Gastroesophageal sphincter (tissue), 4 donors: ENCODE data around the gene SSRP1. TPM values are rescaled to one million over a fixed set of nuclear protein-coding genes. Genes with fewer than 3 reads are reported as not detected.

ENCODE experiments used
- ATAC-seq: fragments of 150-250 bp; one replicate; pipeline ENCODE4 v1.9.1; 2016; ENCODE audit warnings: mild to moderate bottlenecking, moderate library complexity
- H3K27ac ChIP-seq, 4 donors: fragments of 200-600 bp; sonication (generic) in 3 of 4; 1 replicate in 3 of 4; 2 replicates in 1 of 4; pipeline ENCODE4 v1.5.1; 2016 to 2019
- H3K27me3 ChIP-seq: fragments of 200-600 bp; sonication (generic); one replicate; pipeline ENCODE4 v1.5.1; 2019
- H3K36me3 ChIP-seq, 2 donors: fragments of 200-600 bp; sonication (generic); one replicate each; pipeline ENCODE4 v1.5.1; 2019; ENCODE audit warnings: control low read depth in 1 of 2
- H3K4me1 ChIP-seq, 3 donors: fragments of 200-600 bp; sonication (generic); 1 replicate in 2 of 3; 2 replicates in 1 of 3; pipeline ENCODE4 v1.5.1; 2016 to 2019; ENCODE audit warnings: control low read depth in 2 of 3
- H3K4me3 ChIP-seq, 2 donors: fragments of 200-600 bp; sonication (generic); one replicate each; pipeline ENCODE4 v1.5.1; 2019; ENCODE audit warnings: mild to moderate bottlenecking in 1 of 2, moderate library complexity in 1 of 2
- H3K9me3 ChIP-seq, 3 donors: fragments of 200-600 bp; sonication (generic); one replicate each; pipeline ENCODE4 v1.5.1; 2017 to 2019; ENCODE audit warnings: control low read depth in 2 of 3
- CTCF ChIP-seq, 4 experiments: fragments of 200-600 bp in 2 of 4; fragments of 450-650 bp in 2 of 4; sonication (generic) in 1 of 4; IDR thresholded peaks; one replicate each; pipeline ENCODE4 v1.5.1; 2017 to 2019; ENCODE audit warnings: antibody characterized with exemption in 4 of 4, mild to moderate bottlenecking in 2 of 4, moderate library complexity in 2 of 4
- EP300 ChIP-seq: sonication (generic); formaldehyde crosslinking; IDR thresholded peaks from one replicate; pipeline ENCODE4 v1.6.1; 2017; ENCODE audit warnings: antibody characterized with exemption, mild to moderate bottlenecking
- POLR2A ChIP-seq, 2 donors: fragments of 450-650 bp; IDR thresholded peaks; one replicate each; pipeline ENCODE4 v1.6.1; 2017; ENCODE audit warnings: antibody characterized with exemption in 2 of 2, mild to moderate bottlenecking in 2 of 2, moderate library complexity in 1 of 2
- POLR2AphosphoS5 ChIP-seq: sonication (generic); formaldehyde crosslinking; IDR thresholded peaks from one replicate; pipeline ENCODE4 v1.6.1; 2017; ENCODE audit warnings: antibody characterized with exemption
- WGBS, 2 donors: methylation state at CpG; one replicate each; pipeline ENCODE4 v1.1.5; 2018; ENCODE audit warnings: low coverage in 1 of 2; 5-methylcytosine and 5-hydroxymethylcytosine counted together
- total RNA-seq, 4 donors: library from RNA; depleted of rRNA; stranded (reverse); fragments of >200 nt; gene quantifications; one replicate each; pipeline ENCODE4 v1.1.0, GENCODE V29; 2016

SSRP1 gene
- total RNA-seq, 4 donors from 2014 or later, result 66.0 to 101 (median 79.8) TPM

GRCh38 chr11:57306940-57307565 lies 28.6 kb downstream of the SSRP1 start:
- ATAC-seq, result no peak
- 64 to 81% methylated on average over 9 of the region's 9 CpGs for WGBS, 2 donors
- H3K4me3 ChIP-seq, result peak overlapping the region in 1 of 2 donors; percentile 2
- TF ChIP-seq EP300 (no peak), POLR2A (IDR thresholded peaks at IDR 0.05) (no peak), CTCF (IDR thresholded peaks at IDR 0.05) (no peak), POLR2AphosphoS5 (no peak)
- peak overlapping the region in 2 of 4 donors; percentile 4 to 24 for H3K27ac ChIP-seq
- H3K9me3 ChIP-seq, result no peaks in the 10 kb centered on the region
- peaks cover 0 to 58% of the 10 kb centered on the region in 2 donors for H3K36me3 ChIP-seq
- H3K4me1 ChIP-seq, result peaks cover 4 to 88% (median 57%) of the 10 kb centered on the region in 3 donors
- H3K27me3 ChIP-seq, result no peaks in the 10 kb centered on the region

GRCh38 chr11:57306161-57306876 lies 29.4 kb downstream of the SSRP1 start:
- Histone ChIP-seq H3K4me3 (no peak overlapping the region), H3K36me3 (peaks cover 2 to 65% of the 10 kb centered on the region in 2 donors), H3K27me3 (no peaks in the 10 kb centered on the region), H3K27ac (peak overlapping the region in 1 of 4 donors; percentile 12), H3K4me1 (peaks cover 0 to 81% (median 51%) of the 10 kb centered on the region in 3 donors), H3K9me3 (no peaks in the 10 kb centered on the region)
- WGBS, 2 donors, result 79 to 82% methylated on average over 11 to 14 of the region's 15 CpGs
- no peak for ATAC-seq
- no peak for TF ChIP-seq CTCF (IDR thresholded peaks at IDR 0.05)
- TF ChIP-seq POLR2AphosphoS5, result no peak
- TF ChIP-seq POLR2A (IDR thresholded peaks at IDR 0.05), result no peak
- TF ChIP-seq EP300, result no peak

GRCh38 chr11:57305523-57305922 lies 30.2 kb downstream of the SSRP1 start:
- H3K27me3 ChIP-seq, result no peaks in the 10 kb centered on the region
- no peak overlapping the region for H3K27ac ChIP-seq
- H3K36me3 ChIP-seq, result peaks cover 3 to 73% of the 10 kb centered on the region in 2 donors
- H3K9me3 ChIP-seq, result peaks cover 0 to 4% (median 0%) of the 10 kb centered on the region in 3 donors
- no peak for TF ChIP-seq POLR2A (IDR thresholded peaks at IDR 0.05)
- TF ChIP-seq POLR2AphosphoS5, result no peak
- TF ChIP-seq EP300, result no peak
- TF ChIP-seq CTCF (IDR thresholded peaks at IDR 0.05), result no peak
- peaks cover 0 to 73% (median 46%) of the 10 kb centered on the region in 3 donors for H3K4me1 ChIP-seq
- ATAC-seq, result no peak
- 73% methylated on average over 2 of the region's 8 CpGs; no CpG with 5 or more reads in 1 of the 2 donors for WGBS, 2 donors
- H3K4me3 ChIP-seq, result no peak overlapping the region

- 58 to 77% methylated on average over 3 to 8 of the region's 8 CpGs for WGBS, 2 donors
- H3K9me3 ChIP-seq, result peaks cover 0 to 19% (median 2%) of the 10 kb centered on the region in 3 donors
- ATAC-seq, result peak; percentile 8
- TF ChIP-seq POLR2AphosphoS5 (no peak), CTCF (IDR thresholded peaks at IDR 0.05) (no peak), EP300 (no peak), POLR2A (IDR thresholded peaks at IDR 0.05) (no peak)
- H3K4me1 ChIP-seq, result peaks cover 0 to 59% (median 31%) of the 10 kb centered on the region in 3 donors
- no peaks in the 10 kb centered on the region for H3K27me3 ChIP-seq
- H3K27ac ChIP-seq, result peak overlapping the region in 2 of 4 donors; percentile 27 to 38
- peaks cover 8 to 73% of the 10 kb centered on the region in 2 donors for H3K36me3 ChIP-seq
- no peak overlapping the region for H3K4me3 ChIP-seq
Observed at GRCh38 chr11:57303990-57304579, 31.6 kb downstream of the SSRP1 start.
